HepG2 (cell line): Measurements from ENCODE around the gene C16orf54. TPM values are rescaled to one million over a fixed set of nuclear protein-coding genes. Genes with fewer than 3 reads are reported as not detected.

ENCODE experiments used
- DZIP1 ChIP-seq: sonication (generic); formaldehyde crosslinking; IDR thresholded peaks from 2 replicates; pipeline ENCODE4 v1.5.0; 2020; ENCODE audit warnings: mild to moderate bottlenecking, missing genetic modification reagents
- GABPA ChIP-seq, 2 experiments: IDR thresholded peaks; 2 replicates each; pipeline ENCODE4 v1.6.1; 2011 to 2016; ENCODE audit warnings: low read depth in 2 of 2, low read length in 1 of 2, missing biosample characterization in 1 of 2, missing genetic modification characterization in 1 of 2
- KDM5A ChIP-seq: fragments of 200-600 bp; sonication (generic); IDR thresholded peaks from 2 replicates; pipeline ENCODE4 v1.7.0; 2018; ENCODE audit warnings: antibody characterized with exemption, mild to moderate bottlenecking, low read length, borderline replicate concordance
- MIER2 ChIP-seq: IDR thresholded peaks from 2 replicates; pipeline ENCODE4 v1.6.1; 2016; ENCODE audit warnings: missing biosample characterization, missing genetic modification reagents
- POLR2G ChIP-seq: fragments of 200-400 bp; formaldehyde crosslinking; IDR thresholded peaks from 2 replicates; pipeline ENCODE4 v1.6.1; 2018; ENCODE audit warnings: mild to moderate bottlenecking, low read depth, low read length, moderate library complexity
- SMARCC2 ChIP-seq: fragments of 450-650 bp; IDR thresholded peaks from 2 replicates; pipeline ENCODE4 v1.6.1; 2017; ENCODE audit warnings: antibody characterized with exemption, mild to moderate bottlenecking
- SOX13 ChIP-seq, 3 experiments: fragments of 450-650 bp in 1 of 3; sonication (generic) in 1 of 3; formaldehyde crosslinking in 1 of 3; IDR thresholded peaks in 2 of 3; conservative IDR thresholded peaks in 1 of 3; 2 replicates each; pipeline versions ENCODE4 v1.5.0 to v1.6.1; 2016 to 2020; ENCODE audit warnings: antibody characterized with exemption in 1 of 3, mild to moderate bottlenecking in 1 of 3, missing compliant biosample characterization in 1 of 3, missing genetic modification reagents in 1 of 3, moderate library complexity in 1 of 3
- SPEN ChIP-seq: sonication (generic); formaldehyde crosslinking; IDR thresholded peaks from 2 replicates; pipeline ENCODE4 v1.5.1; 2020; ENCODE audit warnings: low read depth, mild to moderate bottlenecking, missing genetic modification reagents
- TERF1 ChIP-seq: sonication (generic); formaldehyde crosslinking; IDR thresholded peaks from 2 replicates; pipeline ENCODE4 v1.8.0; 2022; ENCODE audit warnings: mild to moderate bottlenecking, missing genetic modification reagents, moderate library complexity
- YEATS4 ChIP-seq: sonication (generic); formaldehyde crosslinking; IDR thresholded peaks from 2 replicates; pipeline ENCODE4 v1.4.0; 2020; ENCODE audit warnings: missing genetic modification reagents, borderline replicate concordance
- ZNF441 ChIP-seq: sonication (generic); formaldehyde crosslinking; IDR thresholded peaks from 2 replicates; pipeline ENCODE4 v1.7.0; 2021; ENCODE audit warnings: missing genetic modification reagents, borderline replicate concordance
- ZNF510 ChIP-seq: sonication (generic); formaldehyde crosslinking; IDR thresholded peaks from 2 replicates; pipeline ENCODE4 v1.4.0; 2020; ENCODE audit warnings: low read depth, mild to moderate bottlenecking, missing genetic modification reagents
- ZNF556 ChIP-seq: sonication (generic); formaldehyde crosslinking; IDR thresholded peaks from 2 replicates; pipeline ENCODE4 v1.4.0; 2020; ENCODE audit warnings: mild to moderate bottlenecking, missing genetic modification reagents, borderline replicate concordance
- polyA plus RNA-seq, 8 experiments: library from polyadenylated mRNA; depleted of rRNA in 3 of 8; stranded (reverse) in 7 of 8; unstranded in 1 of 8; fragments of >200 nt; fragmentation: Illumina TruSeq in 4 of 8; extraction: Trizol in 4 of 8; gene quantifications; 2 replicates each; pipeline versions ENCODE4 v1.2.1 to v1.2.3, GENCODE V29; 2011 to 2016; ENCODE audit warnings: low read depth in 4 of 8, missing spikeins in 1 of 8, mixed read lengths in 1 of 8; ENCODE audit not compliant: insufficient read depth in 1 of 8
- total RNA-seq, 5 experiments: library from RNA; depleted of rRNA; stranded (reverse); fragments of >200 nt; fragmentation: Illumina TruSeq; extraction: Trizol; gene quantifications; 2 replicates each; pipeline ENCODE4 v1.2.3, GENCODE V29; 2016; ENCODE audit warnings: low read depth in 1 of 5
- TF ChIP-seq, protein P1 (sequence below): sonication (generic); formaldehyde crosslinking; conservative IDR thresholded peaks from 2 replicates; pipeline ENCODE4 v1.8.0; 2022; ENCODE audit warnings: missing genetic modification reagents
- TF ChIP-seq, protein P2 (sequence below): sonication (generic); formaldehyde crosslinking; IDR thresholded peaks from 2 replicates; pipeline ENCODE4 v1.5.1; 2020; ENCODE audit warnings: mild to moderate bottlenecking, missing genetic modification reagents, borderline replicate concordance

Gene C16orf54
- total and polyA plus RNA-seq, 2 of the 13 experiments (the other 11 are each of a cell fraction or from before 2014, with no cell fraction given), result not detected

GRCh38 chr16:29784901-29785500 is 39.2 kb upstream of the C16orf54 start (continued):
- TF ChIP-seq DZIP1 (CRISPR knock-in tag) (no peak), YEATS4 (CRISPR knock-in tag) (peak; percentile 42; the same call in 1 of the 2 replicates), SMARCC2 (no peak), KDM5A (no peak), POLR2G (no peak), SOX13 (IDR thresholded peaks at IDR 0.05) (no peak), SOX13 (CRISPR knock-in tag; conservative IDR thresholded peaks at IDR 0.05 in 1 of 2, IDR thresholded peaks at IDR 0.05 in 1 of 2) (peak in 1 of 2 experiments; percentile 43; a peak in 2 of 4 replicates), GABPA (IDR thresholded peaks at IDR 0.05; ENCODE audit: low read depth, low read length) (no peak), GABPA (CRISPR knock-in tag; IDR thresholded peaks at IDR 0.05; ENCODE audit: low read depth) (no peak), ZNF510 (no peak), ZNF556 (CRISPR knock-in tag) (peak; percentile 77), TERF1 (CRISPR knock-in tag) (no peak), MIER2 (CRISPR knock-in tag) (peak; percentile 87), ZNF441 (CRISPR knock-in tag) (no peak), SPEN (0 out of 2 replicates have a peak, but pooled peaks have one; percentile 49)
- TF ChIP-seq, protein P1, sequence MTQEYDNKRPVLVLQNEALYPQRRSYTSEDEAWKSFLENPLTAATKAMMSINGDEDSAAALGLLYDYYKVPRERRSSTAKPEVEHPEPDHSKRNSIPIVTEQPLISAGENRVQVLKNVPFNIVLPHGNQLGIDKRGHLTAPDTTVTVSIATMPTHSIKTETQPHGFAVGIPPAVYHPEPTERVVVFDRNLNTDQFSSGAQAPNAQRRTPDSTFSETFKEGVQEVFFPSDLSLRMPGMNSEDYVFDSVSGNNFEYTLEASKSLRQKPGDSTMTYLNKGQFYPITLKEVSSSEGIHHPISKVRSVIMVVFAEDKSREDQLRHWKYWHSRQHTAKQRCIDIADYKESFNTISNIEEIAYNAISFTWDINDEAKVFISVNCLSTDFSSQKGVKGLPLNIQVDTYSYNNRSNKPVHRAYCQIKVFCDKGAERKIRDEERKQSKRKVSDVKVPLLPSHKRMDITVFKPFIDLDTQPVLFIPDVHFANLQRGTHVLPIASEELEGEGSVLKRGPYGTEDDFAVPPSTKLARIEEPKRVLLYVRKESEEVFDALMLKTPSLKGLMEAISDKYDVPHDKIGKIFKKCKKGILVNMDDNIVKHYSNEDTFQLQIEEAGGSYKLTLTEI (CRISPR knock-in tag), result no peak
- TF ChIP-seq, protein P2, sequence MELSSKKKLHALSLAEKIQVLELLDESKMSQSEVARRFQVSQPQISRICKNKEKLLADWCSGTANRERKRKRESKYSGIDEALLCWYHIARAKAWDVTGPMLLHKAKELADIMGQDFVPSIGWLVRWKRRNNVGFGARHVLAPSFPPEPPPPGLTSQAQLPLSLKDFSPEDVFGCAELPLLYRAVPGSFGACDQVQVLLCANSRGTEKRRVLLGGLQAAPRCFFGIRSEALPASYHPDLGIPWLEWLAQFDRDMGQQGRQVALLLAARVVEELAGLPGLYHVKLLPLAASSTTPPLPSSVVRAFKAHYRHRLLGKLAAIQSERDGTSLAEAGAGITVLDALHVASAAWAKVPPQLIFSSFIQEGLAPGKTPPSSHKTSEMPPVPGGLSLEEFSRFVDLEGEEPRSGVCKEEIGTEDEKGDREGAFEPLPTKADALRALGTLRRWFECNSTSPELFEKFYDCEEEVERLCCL (CRISPR knock-in tag), result no peak
